ENCODE results near the gene TRIM15. TPM values are rescaled to one million over a fixed set of nuclear protein-coding genes. Genes with fewer than 3 reads are reported as not detected.

TRIM15 gene
- total RNA-seq, 1 donor from 2014 or later: not detected

DNA sequence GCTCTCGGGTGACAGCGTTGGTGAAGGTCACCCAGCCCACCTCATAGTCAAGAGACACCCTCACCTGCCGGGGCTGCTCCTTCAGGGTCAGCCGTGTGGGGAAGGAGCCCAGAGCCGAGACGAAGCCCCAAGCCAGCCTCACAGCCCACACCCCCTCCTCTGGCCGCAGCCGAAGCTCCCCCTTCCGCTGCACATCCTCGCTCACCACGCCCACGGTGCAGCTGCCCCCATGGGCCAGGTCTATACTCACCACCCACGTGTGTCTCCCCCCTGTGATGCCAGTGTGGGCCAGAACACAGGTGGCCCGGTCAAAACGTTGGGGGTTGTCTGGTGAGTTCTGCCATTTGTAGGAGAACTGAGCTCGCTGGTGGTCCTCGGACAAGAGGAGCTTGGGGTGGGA is 9.3 kb upstream of the TRIM15 start:
- no peak for DNase-seq (ENCODE audit: low read depth, low spot score)
- no peak overlapping the region for H3K27ac Mint-ChIP-seq (ENCODE audit: unreplicated experiment)
- no peaks in the 10 kb centered on the region for H3K4me1 Mint-ChIP-seq
- no peaks in the 10 kb centered on the region for H3K36me3 Mint-ChIP-seq (ENCODE audit: low read depth)
- TF ChIP-seq, protein P1, sequence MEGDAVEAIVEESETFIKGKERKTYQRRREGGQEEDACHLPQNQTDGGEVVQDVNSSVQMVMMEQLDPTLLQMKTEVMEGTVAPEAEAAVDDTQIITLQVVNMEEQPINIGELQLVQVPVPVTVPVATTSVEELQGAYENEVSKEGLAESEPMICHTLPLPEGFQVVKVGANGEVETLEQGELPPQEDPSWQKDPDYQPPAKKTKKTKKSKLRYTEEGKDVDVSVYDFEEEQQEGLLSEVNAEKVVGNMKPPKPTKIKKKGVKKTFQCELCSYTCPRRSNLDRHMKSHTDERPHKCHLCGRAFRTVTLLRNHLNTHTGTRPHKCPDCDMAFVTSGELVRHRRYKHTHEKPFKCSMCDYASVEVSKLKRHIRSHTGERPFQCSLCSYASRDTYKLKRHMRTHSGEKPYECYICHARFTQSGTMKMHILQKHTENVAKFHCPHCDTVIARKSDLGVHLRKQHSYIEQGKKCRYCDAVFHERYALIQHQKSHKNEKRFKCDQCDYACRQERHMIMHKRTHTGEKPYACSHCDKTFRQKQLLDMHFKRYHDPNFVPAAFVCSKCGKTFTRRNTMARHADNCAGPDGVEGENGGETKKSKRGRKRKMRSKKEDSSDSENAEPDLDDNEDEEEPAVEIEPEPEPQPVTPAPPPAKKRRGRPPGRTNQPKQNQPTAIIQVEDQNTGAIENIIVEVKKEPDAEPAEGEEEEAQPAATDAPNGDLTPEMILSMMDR (conservative IDR thresholded peaks at IDR 0.05): no peak
- H3K9me3 Mint-ChIP-seq: no peaks in the 10 kb centered on the region
- no peak overlapping the region for H3K4me3 Mint-ChIP-seq
- H3K27me3 Mint-ChIP-seq (ENCODE audit: low read depth): peaks cover 76% of the 10 kb centered on the region

DNA sequence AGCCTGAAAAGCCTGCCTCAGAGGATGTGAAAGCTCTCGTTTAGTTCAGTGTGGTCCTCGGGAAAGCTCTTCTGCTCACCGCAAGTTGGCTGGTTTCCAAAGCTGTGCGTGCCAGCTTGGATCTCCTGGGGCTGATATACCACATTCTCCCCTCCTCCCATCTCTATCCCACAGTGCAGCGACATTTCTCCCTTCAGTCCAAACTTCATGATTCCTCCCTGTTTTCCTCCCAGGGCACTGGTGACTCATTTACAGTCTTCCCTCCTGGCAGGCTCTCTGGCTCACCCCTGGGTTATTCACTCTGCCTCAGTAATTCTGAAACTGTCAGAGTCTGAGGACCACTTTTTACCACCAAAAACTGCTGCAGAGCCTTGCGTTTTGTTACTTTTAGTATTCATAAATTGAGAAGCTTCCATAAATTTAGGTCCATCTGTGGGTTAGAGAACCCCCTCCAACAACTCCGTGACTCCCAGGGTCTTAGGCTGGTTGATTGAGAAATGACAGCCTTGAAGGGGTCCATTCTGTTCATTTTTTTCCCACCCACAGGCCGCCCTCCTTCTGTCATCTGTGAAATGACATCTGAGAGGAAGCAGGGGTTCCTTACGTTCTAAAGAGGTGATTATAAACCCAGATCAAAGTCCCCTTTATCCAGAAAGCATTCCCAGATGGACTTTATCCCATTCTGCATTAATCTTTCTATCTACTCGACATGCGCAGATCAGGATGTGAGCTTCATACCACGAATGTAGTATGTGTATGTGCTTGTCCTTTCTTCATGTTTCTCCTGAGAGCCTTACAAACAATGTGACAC is 8.4 kb upstream of the TRIM15 start:
- TF ChIP-seq, protein P1 (conservative IDR thresholded peaks at IDR 0.05): no peak
- DNase-seq (ENCODE audit: low read depth, low spot score): no peak
- H3K27ac Mint-ChIP-seq (ENCODE audit: unreplicated experiment): no peak overlapping the region
- no peaks in the 10 kb centered on the region for H3K36me3 Mint-ChIP-seq (ENCODE audit: low read depth)
- no peaks in the 10 kb centered on the region for H3K4me1 Mint-ChIP-seq
- H3K27me3 Mint-ChIP-seq (ENCODE audit: low read depth): peaks cover 81% of the 10 kb centered on the region
- H3K4me3 Mint-ChIP-seq: no peak overlapping the region
- no peaks in the 10 kb centered on the region for H3K9me3 Mint-ChIP-seq

DNA sequence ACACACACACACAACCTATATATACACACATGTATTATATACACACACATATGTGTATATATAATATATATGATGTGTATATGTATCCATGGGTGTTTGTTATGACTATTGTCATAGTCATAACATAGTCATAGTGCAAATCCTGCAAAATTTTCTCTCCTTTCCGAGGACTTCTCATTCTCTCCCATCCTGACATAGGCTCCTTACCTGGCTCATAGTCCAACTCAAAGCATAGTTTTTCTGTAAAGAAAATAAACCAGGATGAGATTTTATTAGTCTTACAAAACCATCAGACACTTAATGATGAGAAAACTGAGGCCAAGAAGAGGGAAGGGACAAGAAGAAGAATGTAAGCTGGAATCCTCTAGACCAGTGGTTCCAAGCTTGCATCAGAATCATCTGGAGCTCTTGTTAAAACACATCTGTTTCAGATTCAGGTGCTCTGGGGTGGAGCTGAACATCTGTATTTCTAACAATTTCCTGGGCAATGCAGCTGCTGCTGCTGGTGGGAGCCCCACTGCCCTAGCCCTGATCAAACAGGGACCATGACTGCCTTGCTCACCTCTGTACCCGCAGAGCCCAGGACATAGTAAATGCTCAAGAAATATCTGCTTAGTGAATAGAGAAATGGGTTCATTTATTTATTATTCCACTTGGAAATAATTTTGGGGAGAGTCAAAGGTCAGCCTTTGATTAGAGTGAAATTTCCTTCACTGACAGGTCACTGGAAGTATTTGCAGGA is 7.7 kb upstream of the TRIM15 start:
- Mint-ChIP-seq H3K4me1 (no peaks in the 10 kb centered on the region), H3K36me3 (ENCODE audit: low read depth) (no peaks in the 10 kb centered on the region), H3K27me3 (ENCODE audit: low read depth) (peaks cover 82% of the 10 kb centered on the region), H3K9me3 (no peaks in the 10 kb centered on the region), H3K27ac (ENCODE audit: unreplicated experiment) (no peak overlapping the region), H3K4me3 (no peak overlapping the region)
- no peak for DNase-seq (ENCODE audit: low read depth, low spot score)
- TF ChIP-seq, protein P1 (conservative IDR thresholded peaks at IDR 0.05): no peak

DNA sequence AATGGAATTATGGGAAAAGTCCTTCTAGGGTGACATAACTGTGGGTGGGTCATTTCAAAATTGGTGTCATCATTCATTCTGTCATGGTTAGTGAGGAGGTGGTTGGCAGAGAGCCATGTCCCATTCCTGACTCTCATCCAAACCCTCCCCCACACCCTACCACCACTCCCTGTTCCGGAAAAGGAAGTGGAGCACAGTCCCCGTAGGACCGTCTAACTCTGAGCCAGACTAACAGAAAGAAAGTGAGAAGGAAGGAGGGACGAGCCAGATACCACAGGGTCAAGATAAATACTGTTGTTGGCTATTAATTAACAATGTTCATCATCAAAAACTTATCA is 7.1 kb upstream of the TRIM15 start:
- Mint-ChIP-seq H3K4me1 (no peaks in the 10 kb centered on the region), H3K4me3 (no peak overlapping the region), H3K9me3 (no peaks in the 10 kb centered on the region), H3K36me3 (ENCODE audit: low read depth) (no peaks in the 10 kb centered on the region), H3K27me3 (ENCODE audit: low read depth) (peaks cover 78% of the 10 kb centered on the region), H3K27ac (ENCODE audit: unreplicated experiment) (no peak overlapping the region)
- TF ChIP-seq, protein P1 (conservative IDR thresholded peaks at IDR 0.05): no peak
- no peak for DNase-seq (ENCODE audit: low read depth, low spot score)

DNA sequence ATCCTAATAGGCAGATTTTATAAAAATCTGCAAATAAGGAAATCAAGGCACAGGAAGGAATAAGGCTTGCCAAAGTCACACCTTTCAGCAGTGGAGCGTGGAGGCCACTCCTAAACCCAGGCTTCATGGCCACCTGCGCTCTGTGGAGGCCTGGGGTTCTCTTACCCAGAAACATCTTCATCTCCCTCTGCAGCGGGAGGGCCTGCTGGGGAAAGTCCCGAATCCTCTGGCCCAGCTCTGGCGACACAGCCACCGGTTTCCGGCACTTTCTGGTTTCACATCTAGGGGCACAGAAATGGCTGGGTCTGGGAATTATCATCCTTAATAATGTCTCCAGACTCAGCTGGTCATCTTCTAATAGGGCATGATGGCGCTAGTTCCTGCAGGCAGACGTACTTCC is 6.6 kb upstream of the TRIM15 start:
- Mint-ChIP-seq H3K9me3 (no peaks in the 10 kb centered on the region), H3K27ac (ENCODE audit: unreplicated experiment) (no peak overlapping the region), H3K27me3 (ENCODE audit: low read depth) (peaks cover 78% of the 10 kb centered on the region), H3K4me3 (no peak overlapping the region), H3K4me1 (no peaks in the 10 kb centered on the region), H3K36me3 (ENCODE audit: low read depth) (no peaks in the 10 kb centered on the region)
- DNase-seq (ENCODE audit: low read depth, low spot score): no peak
- TF ChIP-seq, protein P1 (conservative IDR thresholded peaks at IDR 0.05): no peak
